Liver (tissue), 9 donors: ENCODE results near the gene COX15. TPM values are rescaled to one million over a fixed set of nuclear protein-coding genes. Genes with fewer than 3 reads are reported as not detected.

Experiments
- DNase-seq: peaks from one replicate; pipeline ENCODE4 v3.0.0-alpha.2; 2017; ENCODE audit warnings: low spot score
- H3K27ac ChIP-seq, 2 donors: one replicate each; pipeline ENCODE4 v1.7.0; 2013; ENCODE audit warnings: inconsistent platforms in 2 of 2, low read length in 2 of 2, control low read depth in 1 of 2, low read depth in 1 of 2, mild to moderate bottlenecking in 1 of 2
- H3K27me3 ChIP-seq, 4 donors: one replicate each; pipeline versions ENCODE4 v1.6.1 to v1.7.0; 2013; ENCODE audit warnings: low read length in 3 of 4, inconsistent platforms in 1 of 4, mild to moderate bottlenecking in 1 of 4, moderate library complexity in 1 of 4; ENCODE audit not compliant: control insufficient read depth in 4 of 4, insufficient read depth in 4 of 4
- H3K36me3 ChIP-seq, 4 donors: one replicate each; pipeline versions ENCODE4 v1.6.1 to v1.7.0; 2013; ENCODE audit warnings: low read length in 3 of 4, mild to moderate bottlenecking in 3 of 4, low read depth in 1 of 4, moderate library complexity in 1 of 4; ENCODE audit not compliant: control insufficient read depth in 4 of 4, insufficient read depth in 3 of 4
- H3K4me1 ChIP-seq, 4 donors: one replicate each; pipeline versions ENCODE4 v1.6.1 to v1.7.0; 2013; ENCODE audit warnings: low read length in 3 of 4, mild to moderate bottlenecking in 3 of 4, moderate library complexity in 1 of 4; ENCODE audit not compliant: control insufficient read depth in 4 of 4, insufficient read depth in 4 of 4
- H3K4me3 ChIP-seq, 3 donors: one replicate each; pipeline versions ENCODE4 v1.6.1 to v1.7.0; 2013; ENCODE audit warnings: low read length in 3 of 3, control low read depth in 1 of 3, low read depth in 1 of 3, mild to moderate bottlenecking in 1 of 3
- H3K9ac ChIP-seq, 2 donors: one replicate each; pipeline ENCODE4 v1.7.0; 2013; ENCODE audit warnings: low read length in 2 of 2, mild to moderate bottlenecking in 2 of 2, moderate library complexity in 2 of 2, control low read depth in 1 of 2, low read depth in 1 of 2
- H3K9me3 ChIP-seq, 4 donors: one replicate each; pipeline versions ENCODE4 v1.6.1 to v1.7.0; 2013; ENCODE audit warnings: low read length in 3 of 4; ENCODE audit not compliant: control insufficient read depth in 4 of 4
- FOXA1 ChIP-seq: IDR thresholded peaks from 2 replicates; pipeline ENCODE4 v1.6.1; 2016; ENCODE audit warnings: antibody characterized with exemption
- FOXA2 ChIP-seq: IDR thresholded peaks from 2 replicates; pipeline ENCODE4 v1.6.1; 2016; ENCODE audit warnings: antibody characterized with exemption
- HNF4A ChIP-seq, 2 donors: conservative IDR thresholded peaks; 2 replicates each; pipeline ENCODE4 v1.6.1; 2016; ENCODE audit warnings: antibody characterized with exemption in 2 of 2, mild to moderate bottlenecking in 2 of 2
- HNF4G ChIP-seq: IDR thresholded peaks from 2 replicates; pipeline ENCODE4 v1.6.1; 2016; ENCODE audit warnings: antibody characterized with exemption
- JUND ChIP-seq, 2 donors: IDR thresholded peaks; 2 replicates each; pipeline ENCODE4 v1.6.1; 2016; ENCODE audit warnings: antibody characterized with exemption in 2 of 2
- RXRA ChIP-seq, 2 donors: IDR thresholded peaks; 2 replicates each; pipeline ENCODE4 v1.6.1; 2017 to 2018; ENCODE audit warnings: antibody characterized with exemption in 2 of 2, mild to moderate bottlenecking in 1 of 2
- TAF1 ChIP-seq: conservative IDR thresholded peaks from 2 replicates; pipeline ENCODE4 v1.6.1; 2016; ENCODE audit warnings: antibody characterized with exemption, mild to moderate bottlenecking
- WGBS: extraction: QIAGEN DNeasy Blood & Tissue Kit; methylation state at CpG from one replicate; pipeline ENCODE4 v1.1.7; 2013; 5-methylcytosine and 5-hydroxymethylcytosine counted together
- polyA plus RNA-seq, 2 donors: library from polyadenylated mRNA; stranded (reverse) in 1 of 2; unstranded in 1 of 2; fragments of 200-250 nt in 1 of 2; fragments of >200 nt in 1 of 2; fragmentation: Nextera tagmentation in 1 of 2; extraction: Ambion mirVana in 1 of 2; gene quantifications; one replicate each; pipeline versions ENCODE4 v1.2.1 to v1.2.3, GENCODE V29; 2013 to 2015
- total RNA-seq, 2 donors: library from RNA; depleted of rRNA; stranded (reverse); fragments of >200 nt; gene quantifications; one replicate each; pipeline ENCODE4 v1.2.3, GENCODE V29; 2014
- TF ChIP-seq, protein P1 (sequence below): IDR thresholded peaks from 2 replicates; pipeline ENCODE4 v1.6.1; 2016; ENCODE audit warnings: antibody characterized with exemption
- TF ChIP-seq, protein P2 (sequence below): IDR thresholded peaks from 2 replicates; pipeline ENCODE4 v1.6.1; 2016; ENCODE audit warnings: antibody characterized with exemption
- TF ChIP-seq, protein P3 (sequence below): fragments of 150-350 bp; IDR thresholded peaks from 2 replicates; pipeline ENCODE4 v1.5.1; 2017; ENCODE audit warnings: improper control_type of control experiment, low read depth, low read length; ENCODE audit not compliant: missing input control
- donor health status: healthy.
- donor health status: healthy.
- donor health status: healthy.
- donor health status: healthy.
- donor health status: healthy.

The COX15 gene
- total and polyA plus RNA-seq, 4 donors, result 13.4 to 25.2 (median 20.8) TPM

DNA sequence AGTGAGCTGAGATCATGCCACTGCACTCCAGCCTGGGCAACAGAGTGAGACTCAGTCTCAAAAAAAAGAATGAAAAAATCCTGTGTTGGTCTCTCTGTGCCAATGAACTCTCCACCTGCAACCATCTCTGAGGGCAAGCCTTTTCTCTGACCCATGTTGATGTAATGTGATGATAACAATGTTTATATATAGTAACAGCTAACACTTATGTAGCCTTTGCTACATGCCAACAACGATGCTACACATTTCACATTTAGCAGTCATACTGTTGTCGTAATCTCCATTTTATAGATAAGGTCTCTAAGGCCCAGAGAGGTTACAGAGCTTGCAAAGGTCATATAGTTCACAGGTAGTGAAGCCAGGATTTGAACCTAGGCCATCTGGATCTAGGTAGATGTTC lies 11.5 kb downstream of the COX15 start:
- 72% methylated on average over 2 of the region's 2 CpGs for WGBS

DNA sequence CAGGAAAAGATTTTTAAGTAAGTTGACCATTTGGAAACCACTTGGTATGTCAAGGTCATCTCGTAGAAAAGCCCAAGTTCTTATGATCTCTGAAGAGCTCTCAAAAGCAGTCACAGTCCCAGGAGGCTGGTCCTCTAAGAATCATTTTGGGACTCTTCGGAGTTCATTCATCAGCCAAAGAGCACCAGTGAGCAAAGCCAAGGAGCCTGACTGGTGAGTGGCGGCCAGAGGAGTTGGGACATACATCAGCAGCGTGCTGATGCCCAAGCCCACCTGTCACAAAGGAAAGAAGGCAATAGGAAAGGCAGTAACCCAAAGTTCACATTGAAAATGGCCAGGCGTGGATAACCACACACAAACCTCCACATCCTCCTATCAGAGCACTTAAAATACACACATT lies 17.5 kb downstream of the COX15 start:
- 95% methylated on average over 5 of the region's 5 CpGs for WGBS
- H3K36me3 ChIP-seq, result peaks cover 11 to 53% (median 42%) of the 10 kb centered on the region in 4 donors
- H3K27ac ChIP-seq, result no peak overlapping the region

More for the DNA sequence above, 11.5 kb downstream of the COX15 start:
- Histone ChIP-seq H3K27ac (no peak overlapping the region), H3K4me3 (no peak overlapping the region), H3K9me3 (no peaks in the 10 kb centered on the region), H3K36me3 (peaks cover 10 to 63% (median 53%) of the 10 kb centered on the region in 4 donors), H3K27me3 (no peaks in the 10 kb centered on the region), H3K4me1 (no peaks in the 10 kb centered on the region), H3K9ac (no peak overlapping the region)
- TF ChIP-seq FOXA2, result no peak
- TF ChIP-seq RXRA (IDR thresholded peaks at IDR 0.05), result no peak
- no peak for TF ChIP-seq FOXA1
- TF ChIP-seq, protein P1, sequence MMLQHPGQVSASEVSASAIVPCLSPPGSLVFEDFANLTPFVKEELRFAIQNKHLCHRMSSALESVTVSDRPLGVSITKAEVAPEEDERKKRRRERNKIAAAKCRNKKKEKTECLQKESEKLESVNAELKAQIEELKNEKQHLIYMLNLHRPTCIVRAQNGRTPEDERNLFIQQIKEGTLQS, result no peak
- no peak for TF ChIP-seq HNF4A (conservative IDR thresholded peaks at IDR 0.05)
- TF ChIP-seq TAF1, result no peak
- TF ChIP-seq HNF4G, result no peak
- TF ChIP-seq, protein P2, sequence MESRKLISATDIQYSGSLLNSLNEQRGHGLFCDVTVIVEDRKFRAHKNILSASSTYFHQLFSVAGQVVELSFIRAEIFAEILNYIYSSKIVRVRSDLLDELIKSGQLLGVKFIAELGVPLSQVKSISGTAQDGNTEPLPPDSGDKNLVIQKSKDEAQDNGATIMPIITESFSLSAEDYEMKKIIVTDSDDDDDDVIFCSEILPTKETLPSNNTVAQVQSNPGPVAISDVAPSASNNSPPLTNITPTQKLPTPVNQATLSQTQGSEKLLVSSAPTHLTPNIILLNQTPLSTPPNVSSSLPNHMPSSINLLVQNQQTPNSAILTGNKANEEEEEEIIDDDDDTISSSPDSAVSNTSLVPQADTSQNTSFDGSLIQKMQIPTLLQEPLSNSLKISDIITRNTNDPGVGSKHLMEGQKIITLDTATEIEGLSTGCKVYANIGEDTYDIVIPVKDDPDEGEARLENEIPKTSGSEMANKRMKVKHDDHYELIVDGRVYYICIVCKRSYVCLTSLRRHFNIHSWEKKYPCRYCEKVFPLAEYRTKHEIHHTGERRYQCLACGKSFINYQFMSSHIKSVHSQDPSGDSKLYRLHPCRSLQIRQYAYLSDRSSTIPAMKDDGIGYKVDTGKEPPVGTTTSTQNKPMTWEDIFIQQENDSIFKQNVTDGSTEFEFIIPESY, result no peak
- no peak for TF ChIP-seq JUND (IDR thresholded peaks at IDR 0.05)
- TF ChIP-seq, protein P3, sequence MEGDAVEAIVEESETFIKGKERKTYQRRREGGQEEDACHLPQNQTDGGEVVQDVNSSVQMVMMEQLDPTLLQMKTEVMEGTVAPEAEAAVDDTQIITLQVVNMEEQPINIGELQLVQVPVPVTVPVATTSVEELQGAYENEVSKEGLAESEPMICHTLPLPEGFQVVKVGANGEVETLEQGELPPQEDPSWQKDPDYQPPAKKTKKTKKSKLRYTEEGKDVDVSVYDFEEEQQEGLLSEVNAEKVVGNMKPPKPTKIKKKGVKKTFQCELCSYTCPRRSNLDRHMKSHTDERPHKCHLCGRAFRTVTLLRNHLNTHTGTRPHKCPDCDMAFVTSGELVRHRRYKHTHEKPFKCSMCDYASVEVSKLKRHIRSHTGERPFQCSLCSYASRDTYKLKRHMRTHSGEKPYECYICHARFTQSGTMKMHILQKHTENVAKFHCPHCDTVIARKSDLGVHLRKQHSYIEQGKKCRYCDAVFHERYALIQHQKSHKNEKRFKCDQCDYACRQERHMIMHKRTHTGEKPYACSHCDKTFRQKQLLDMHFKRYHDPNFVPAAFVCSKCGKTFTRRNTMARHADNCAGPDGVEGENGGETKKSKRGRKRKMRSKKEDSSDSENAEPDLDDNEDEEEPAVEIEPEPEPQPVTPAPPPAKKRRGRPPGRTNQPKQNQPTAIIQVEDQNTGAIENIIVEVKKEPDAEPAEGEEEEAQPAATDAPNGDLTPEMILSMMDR, result no peak
- DNase-seq, result no peak

More for the DNA sequence above, 17.5 kb downstream of the COX15 start:
- no peak overlapping the region for H3K9ac ChIP-seq
- H3K4me1 ChIP-seq, result no peaks in the 10 kb centered on the region
- no peaks in the 10 kb centered on the region for H3K9me3 ChIP-seq
- no peaks in the 10 kb centered on the region for H3K27me3 ChIP-seq
- no peak for DNase-seq
- H3K4me3 ChIP-seq, result no peak overlapping the region
- TF ChIP-seq, protein P2, result no peak
- TF ChIP-seq FOXA1 (no peak), TAF1 (no peak), JUND (IDR thresholded peaks at IDR 0.05) (no peak)
